Neuronal stem cell (in vitro differentiated cells): ENCODE data around the gene RGP1.

Experiments used
- DNase-seq: peaks from one replicate; pipeline ENCODE4 v3.0.0-alpha.2; 2013; ENCODE audit warnings: low spot score
- H2AFZ ChIP-seq: one replicate; pipeline ENCODE4 v1.6.1; 2013; ENCODE audit warnings: mild to moderate bottlenecking, low read length, inconsistent platforms
- H2AK5ac ChIP-seq: 2 replicates; pipeline ENCODE4 v1.6.1; 2013; ENCODE audit warnings: low read depth, mild to moderate bottlenecking, inconsistent platforms, low read length, moderate library complexity, mixed read lengths
- H2BK120ac ChIP-seq: 2 replicates; pipeline ENCODE4 v1.6.1; 2013; ENCODE audit warnings: low read depth, mild to moderate bottlenecking, inconsistent platforms, low read length, moderate library complexity, mixed read lengths
- H2BK12ac ChIP-seq: one replicate; pipeline ENCODE4 v1.6.1; 2013; ENCODE audit warnings: low read length, inconsistent platforms
- H2BK15ac ChIP-seq: 2 replicates; pipeline ENCODE4 v1.6.1; 2013; ENCODE audit warnings: mild to moderate bottlenecking, low read length, inconsistent platforms, mixed read lengths
- H2BK5ac ChIP-seq: one replicate; pipeline ENCODE4 v1.6.1; 2013; ENCODE audit warnings: inconsistent platforms, mild to moderate bottlenecking, low read length, moderate library complexity
- H3K14ac ChIP-seq: one replicate; pipeline ENCODE4 v1.6.1; 2013; ENCODE audit warnings: low read length, inconsistent platforms
- H3K18ac ChIP-seq: 2 replicates; pipeline ENCODE4 v1.6.1; 2013; ENCODE audit warnings: low read length, inconsistent platforms
- H3K23ac ChIP-seq: 2 replicates; pipeline ENCODE4 v1.6.1; 2013; ENCODE audit warnings: low read depth, mild to moderate bottlenecking, mixed read lengths, low read length, inconsistent platforms; ENCODE audit not compliant: poor library complexity
- H3K27ac ChIP-seq: replicated peaks from 3 replicates; pipeline ENCODE4 v1.5.1; 2013; ENCODE audit warnings: low read length, inconsistent platforms
- H3K27me3 ChIP-seq, 3 experiments: 2 replicates each; pipeline ENCODE4 v1.6.1; 2013; ENCODE audit warnings: low read length in 3 of 3, mild to moderate bottlenecking in 2 of 3, inconsistent platforms in 1 of 3, low read depth in 1 of 3, mixed read lengths in 1 of 3, moderate library complexity in 1 of 3; ENCODE audit not compliant: control insufficient read depth in 3 of 3, insufficient read depth in 3 of 3
- H3K36me3 ChIP-seq, 2 donors: replicated peaks in 1 of 2; 2 replicates each; pipeline ENCODE4 v1.6.1; 2013; ENCODE audit warnings: low read length in 2 of 2; ENCODE audit not compliant: control insufficient read depth in 2 of 2, insufficient read depth in 2 of 2
- H3K4ac ChIP-seq: 2 replicates; pipeline ENCODE4 v1.6.1; 2013; ENCODE audit warnings: inconsistent platforms, mild to moderate bottlenecking, low read length, moderate library complexity
- H3K4me1 ChIP-seq, 2 donors: 1 replicate in 1 of 2; 2 replicates in 1 of 2; pipeline ENCODE4 v1.6.1; 2013; ENCODE audit warnings: low read length in 2 of 2, low read depth in 1 of 2; ENCODE audit not compliant: control insufficient read depth in 2 of 2, insufficient read depth in 1 of 2
- H3K4me2 ChIP-seq: one replicate; pipeline ENCODE4 v1.6.1; 2013; ENCODE audit warnings: mild to moderate bottlenecking, low read length, inconsistent platforms; ENCODE audit not compliant: insufficient read depth, poor library complexity, severe bottlenecking
- H3K4me3 ChIP-seq, 2 donors: 2 replicates each; pipeline ENCODE4 v1.5.1; 2013; ENCODE audit warnings: low read length in 2 of 2, mild to moderate bottlenecking in 2 of 2, inconsistent platforms in 1 of 2, moderate library complexity in 1 of 2
- H3K79me1 ChIP-seq: one replicate; pipeline ENCODE4 v1.6.1; 2013; ENCODE audit warnings: low read depth, mild to moderate bottlenecking, inconsistent platforms, low read length, moderate library complexity
- H3K9ac ChIP-seq: one replicate; pipeline ENCODE4 v1.6.1; 2013; ENCODE audit warnings: mild to moderate bottlenecking, low read depth, low read length, inconsistent platforms; ENCODE audit not compliant: poor library complexity
- H3K9me3 ChIP-seq, 2 donors: replicated peaks in 1 of 2; 2 replicates each; pipeline versions ENCODE3 to v1.6.1; 2013; ENCODE audit warnings: low read length in 2 of 2, mild to moderate bottlenecking in 2 of 2, inconsistent platforms in 1 of 2, low read depth in 1 of 2, mixed read lengths in 1 of 2, moderate library complexity in 1 of 2; ENCODE audit not compliant: control insufficient read depth in 2 of 2, insufficient read depth in 1 of 2
- H4K8ac ChIP-seq: one replicate; pipeline ENCODE4 v1.6.1; 2013; ENCODE audit warnings: low read depth, mild to moderate bottlenecking, inconsistent platforms, low read length, moderate library complexity
- H4K91ac ChIP-seq: one replicate; pipeline ENCODE4 v1.6.1; 2013; ENCODE audit warnings: low read length, low read depth, mild to moderate bottlenecking, inconsistent platforms; ENCODE audit not compliant: poor library complexity
- whole genome bisulfite sequencing, 2 donors: extraction: QIAGEN DNeasy Blood & Tissue Kit; methylation state at CpG; one replicate each; pipeline ENCODE4 v1.1.7; 2013; ENCODE audit warnings: missing lambda C conversion rate in 2 of 2, mixed read lengths in 1 of 2; ENCODE audit not compliant: insufficient read length in 2 of 2, insufficient replicate concordance in 1 of 2; ENCODE audit errors: extremely low coverage in 2 of 2; 5-methylcytosine and 5-hydroxymethylcytosine counted together

Gene RGP1

DNA sequence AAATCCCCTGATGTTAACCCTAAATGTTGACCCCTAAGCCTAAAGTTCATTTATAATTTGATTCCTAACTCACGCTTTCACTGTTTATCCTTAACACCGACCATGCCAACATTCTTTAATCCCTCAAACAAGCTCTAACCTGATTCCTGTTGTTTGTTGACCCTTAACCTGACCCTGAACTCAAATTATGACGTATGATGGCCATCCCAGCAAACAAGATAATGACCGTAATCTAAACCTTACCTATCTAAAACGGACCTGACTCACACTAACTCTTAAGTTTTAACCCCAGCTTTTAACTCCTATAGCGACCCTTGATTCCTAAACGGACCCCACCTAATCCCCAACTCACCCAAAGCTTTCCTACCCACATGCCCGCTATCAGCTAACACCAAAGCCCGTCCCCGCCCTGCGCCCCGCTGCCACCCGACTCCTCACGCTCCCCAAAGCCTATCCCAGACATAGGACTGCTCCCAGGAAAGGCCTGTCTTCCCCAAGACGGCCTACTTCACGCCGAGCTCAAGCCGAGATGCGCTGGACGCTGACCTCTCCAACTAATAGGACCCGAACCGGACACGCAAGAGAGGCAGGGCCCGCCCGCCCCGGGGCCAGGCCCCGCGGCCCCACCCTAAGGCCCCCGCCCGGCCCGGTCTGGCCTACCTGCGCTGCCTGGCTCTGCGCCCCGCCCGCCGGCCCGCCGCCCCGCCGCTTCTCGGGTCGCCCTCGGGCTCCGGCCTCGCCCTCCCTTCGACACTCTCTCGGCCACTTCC lies 17.5 kb upstream of the RGP1 start:
- peak overlapping the region; percentile 74 to 97 for H3K4me3 ChIP-seq
- no peak overlapping the region for H2BK120ac ChIP-seq
- H2BK12ac ChIP-seq = no peak overlapping the region
- no peak overlapping the region for H4K8ac ChIP-seq
- no peak overlapping the region for H2BK5ac ChIP-seq
- no peak overlapping the region for H3K14ac ChIP-seq
- H3K4ac ChIP-seq = no peak overlapping the region
- peaks cover 18 to 49% of the 10 kb centered on the region in 2 donors for H3K36me3 ChIP-seq
- WGBS, 2 donors = no CpG with 5 or more reads among the region's 47 CpGs
- H2AFZ ChIP-seq = peak overlapping the region; percentile 90
- peaks cover 3% of the 10 kb centered on the region for H3K79me1 ChIP-seq
- H3K18ac ChIP-seq = peak overlapping the region; percentile 91
- no peak overlapping the region for H4K91ac ChIP-seq
- peak overlapping the region; percentile 20 for H2AK5ac ChIP-seq
- H3K9ac ChIP-seq = peak overlapping the region; percentile 96
- H2BK15ac ChIP-seq = peak overlapping the region; percentile 19
- no peaks in the 10 kb centered on the region for H3K9me3 ChIP-seq
- no peaks in the 10 kb centered on the region for H3K27me3 ChIP-seq
- H3K4me1 ChIP-seq = peaks cover 45 to 49% of the 10 kb centered on the region in 2 donors
- H3K27ac ChIP-seq = peak overlapping the region; percentile 98
- H3K4me2 ChIP-seq = peak overlapping the region; percentile 58
- peak; percentile 24 for DNase-seq
- peak overlapping the region; percentile 37 for H3K23ac ChIP-seq

GRCh38 chr9:35732185-35732799 lies 16.8 kb upstream of the RGP1 start, which contains the start of the genes CREB3 and TLN1:
Gene CREB3, plus strand, starts transcription at chr9:35732666. Its CDS starts 107 bp downstream, at chr9:35732773.
Gene TLN1, minus strand, starts transcription at chr9:35732195. Its CDS starts 6,501 bp downstream, at chr9:35725694.
- H3K9ac ChIP-seq = peak within 1 kb of the TSS; percentile 96
- H3K9me3 ChIP-seq = no peaks in the 10 kb centered on the region
- peak within 1 kb of the TSS; percentile 20 for H2AK5ac ChIP-seq
- peak within 1 kb of the TSS; percentile 98 for H3K27ac ChIP-seq
- peak within 1 kb of the TSS; percentile 90 for H2AFZ ChIP-seq
- H3K27me3 ChIP-seq = no peaks in the 10 kb centered on the region
- H4K91ac ChIP-seq = no peak within 1 kb of the TSS
- H2BK5ac ChIP-seq = peak within 1 kb of the TSS; percentile 16
- H3K36me3 ChIP-seq = peaks cover 25 to 51% of the 10 kb centered on the region in 2 donors
- H4K8ac ChIP-seq = no peak within 1 kb of the TSS
- peak; percentile 95 for DNase-seq
- H3K4me1 ChIP-seq = peaks cover 38 to 48% of the 10 kb centered on the region in 2 donors
- WGBS, 2 donors = no CpG with 5 or more reads among the region's 49 CpGs
- peak within 1 kb of the TSS; percentile 19 for H2BK15ac ChIP-seq
- H3K4me2 ChIP-seq = peak within 1 kb of the TSS; percentile 76
- no peak within 1 kb of the TSS for H2BK120ac ChIP-seq
- peak within 1 kb of the TSS; percentile 37 for H3K23ac ChIP-seq
- peak within 1 kb of the TSS; percentile 74 to 97 for H3K4me3 ChIP-seq
- H3K4ac ChIP-seq = no peak within 1 kb of the TSS
- H3K79me1 ChIP-seq = no peaks in the 10 kb centered on the region
- H2BK12ac ChIP-seq = no peak within 1 kb of the TSS
- H3K18ac ChIP-seq = peak within 1 kb of the TSS; percentile 92
- peak within 1 kb of the TSS; percentile 50 for H3K14ac ChIP-seq

DNA sequence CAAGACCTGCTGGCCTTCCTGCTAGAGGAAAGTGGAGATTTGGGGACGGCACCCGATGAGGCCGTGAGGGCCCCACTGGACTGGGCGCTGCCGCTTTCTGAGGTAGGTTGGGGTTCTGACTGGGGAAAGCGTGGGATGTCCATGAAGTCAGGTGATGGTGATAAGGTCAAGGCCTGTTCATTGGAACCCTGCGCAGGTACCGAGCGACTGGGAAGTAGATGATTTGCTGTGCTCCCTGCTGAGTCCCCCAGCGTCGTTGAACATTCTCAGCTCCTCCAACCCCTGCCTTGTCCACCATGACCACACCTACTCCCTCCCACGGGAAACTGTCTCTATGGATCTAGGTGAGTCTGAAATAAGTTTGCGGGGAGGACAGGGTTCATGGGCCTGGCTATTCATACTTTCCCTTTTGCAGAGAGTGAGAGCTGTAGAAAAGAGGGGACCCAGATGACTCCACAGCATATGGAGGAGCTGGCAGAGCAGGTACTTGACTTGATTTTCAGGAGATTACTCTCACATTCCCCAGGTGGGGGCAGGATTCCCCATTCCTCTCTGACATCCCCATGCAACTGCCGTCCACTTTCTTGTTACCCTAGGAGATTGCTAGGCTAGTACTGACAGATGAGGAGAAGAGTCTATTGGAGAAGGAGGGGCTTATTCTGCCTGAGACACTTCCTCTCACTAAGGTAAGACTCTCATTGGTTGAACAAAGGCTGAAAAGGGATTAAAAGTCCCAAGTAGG lies 16.1 kb upstream of the RGP1 start:
- Histone ChIP-seq H3K14ac (peak overlapping the region; percentile 50), H2BK15ac (no peak overlapping the region), H3K23ac (peak overlapping the region; percentile 2), H4K91ac (no peak overlapping the region), H2AFZ (peak overlapping the region; percentile 90), H4K8ac (no peak overlapping the region), H2BK120ac (no peak overlapping the region), H3K4me1 (peaks cover 34 to 41% of the 10 kb centered on the region in 2 donors), H3K27me3 (no peaks in the 10 kb centered on the region), H3K18ac (peak overlapping the region; percentile 81), H3K4me3 (peak overlapping the region; percentile 74 to 97), H3K79me1 (no peaks in the 10 kb centered on the region), H2AK5ac (no peak overlapping the region), H3K4me2 (peak overlapping the region; percentile 76), H3K36me3 (peaks cover 31 to 53% of the 10 kb centered on the region in 2 donors), H2BK5ac (peak overlapping the region; percentile 16), H3K9ac (peak overlapping the region; percentile 87), H3K9me3 (no peaks in the 10 kb centered on the region), H3K4ac (no peak overlapping the region), H3K27ac (peak overlapping the region; percentile 98), H2BK12ac (no peak overlapping the region)
- no CpG with 5 or more reads among the region's 14 CpGs for WGBS, 2 donors
- peak; percentile 41 for DNase-seq
